Loucy (cell line): Measurements from ENCODE around the gene MAD1L1.

Experiments used
- H2AFZ ChIP-seq: fragments of 200-600 bp; sonication (generic); 2 replicates; pipeline ENCODE4 v1.6.0; 2016; ENCODE audit warnings: antibody characterized with exemption, mild to moderate bottlenecking, low read length, moderate library complexity
- H3F3A ChIP-seq: fragments of 200-600 bp; 2 replicates; pipeline ENCODE4 v1.6.0; 2016; ENCODE audit warnings: antibody characterized with exemption, low read depth, mild to moderate bottlenecking
- H3K27me3 ChIP-seq: fragments of 200-600 bp; sonication (generic); 2 replicates; pipeline ENCODE4 v1.6.1; 2014; ENCODE audit warnings: low read length, mild to moderate bottlenecking; ENCODE audit not compliant: insufficient read depth, poor library complexity, severe bottlenecking
- H3K36me3 ChIP-seq: fragments of 200-600 bp; sonication (generic); 2 replicates; pipeline ENCODE4 v1.6.1; 2016; ENCODE audit warnings: low read length; ENCODE audit not compliant: insufficient read depth
- H3K4me1 ChIP-seq: fragments of 200-600 bp; sonication (generic); 2 replicates; pipeline ENCODE4 v1.5.1; 2014; ENCODE audit warnings: low read length, mild to moderate bottlenecking; ENCODE audit not compliant: insufficient read depth, poor library complexity, severe bottlenecking
- H3K4me2 ChIP-seq: fragments of 200-600 bp; sonication (generic); 2 replicates; pipeline ENCODE4 v1.6.0; 2014; ENCODE audit warnings: antibody characterized with exemption, low read length, low read depth, mild to moderate bottlenecking; ENCODE audit not compliant: poor library complexity, severe bottlenecking
- H3K4me3 ChIP-seq: fragments of 200-600 bp; sonication (generic); 2 replicates; pipeline ENCODE4 v1.5.1; 2014; ENCODE audit warnings: low read length, mild to moderate bottlenecking, mixed read lengths; ENCODE audit not compliant: poor library complexity, severe bottlenecking
- H3K79me2 ChIP-seq: fragments of 200-600 bp; sonication (generic); 2 replicates; pipeline ENCODE4 v1.6.1; 2014; ENCODE audit warnings: low read length; ENCODE audit not compliant: insufficient read depth
- H3K9ac ChIP-seq: fragments of 200-600 bp; sonication (generic); 2 replicates; pipeline ENCODE4 v1.6.0; 2014; ENCODE audit warnings: mild to moderate bottlenecking, low read depth, low read length, moderate library complexity; ENCODE audit not compliant: poor library complexity, severe bottlenecking
- H3K9me2 ChIP-seq: fragments of 200-600 bp; sonication (generic); replicated peaks from 2 replicates; pipeline ENCODE4 v1.6.1; 2016; ENCODE audit warnings: low read depth, low read length, mixed read lengths
- H3K9me3 ChIP-seq: fragments of 200-600 bp; sonication (generic); 2 replicates; pipeline ENCODE4 v1.6.1; 2014; ENCODE audit warnings: mild to moderate bottlenecking, antibody characterized with exemption, low read length, low read depth; ENCODE audit not compliant: insufficient read depth
- H4K20me1 ChIP-seq: fragments of 200-600 bp; sonication (generic); 2 replicates; pipeline ENCODE4 v1.6.0; 2014; ENCODE audit warnings: antibody characterized with exemption, low read length, mild to moderate bottlenecking; ENCODE audit not compliant: insufficient read depth, poor library complexity, severe bottlenecking
- CTCF ChIP-seq: fragments of 200-600 bp; sonication (generic); conservative IDR thresholded peaks from 2 replicates; pipeline ENCODE4 v1.5.1; 2014; ENCODE audit warnings: mild to moderate bottlenecking, antibody characterized with exemption, low read length
- EZH2phosphoT487 ChIP-seq: fragments of 200-600 bp; IDR thresholded peaks from 2 replicates; pipeline ENCODE4 v1.6.1; 2018; ENCODE audit warnings: antibody characterized with exemption, mild to moderate bottlenecking, moderate library complexity, borderline replicate concordance

Gene MAD1L1

GRCh38 chr7:1916601-1916970, 316.2 kb downstream of the MAD1L1 start:
- no peak overlapping the region for H3K4me3 ChIP-seq
- H3K27me3 ChIP-seq = no peaks in the 10 kb centered on the region
- no peaks in the 10 kb centered on the region for H3K9me3 ChIP-seq
- H4K20me1 ChIP-seq = peaks cover 40% of the 10 kb centered on the region
- H3K4me1 ChIP-seq = peaks cover 20% of the 10 kb centered on the region
- no peak overlapping the region for H3K9ac ChIP-seq
- no peak overlapping the region for H3K4me2 ChIP-seq
- H2AFZ ChIP-seq = no peak overlapping the region
- no peaks in the 10 kb centered on the region for H3K9me2 ChIP-seq
- H3K79me2 ChIP-seq = peaks cover 67% of the 10 kb centered on the region
- peaks cover 38% of the 10 kb centered on the region; the same call in 1 of the 2 replicates for H3K36me3 ChIP-seq
- TF ChIP-seq CTCF (no peak), EZH2phosphoT487 (no peak)
- H3F3A ChIP-seq = no peaks in the 10 kb centered on the region

- Histone ChIP-seq H3F3A (no peaks in the 10 kb centered on the region), H3K9me3 (no peaks in the 10 kb centered on the region), H3K9ac (no peak overlapping the region), H2AFZ (no peak overlapping the region), H3K27me3 (no peaks in the 10 kb centered on the region), H3K4me1 (peaks cover 20% of the 10 kb centered on the region), H3K4me2 (no peak overlapping the region), H3K4me3 (no peak overlapping the region), H4K20me1 (peaks cover 40% of the 10 kb centered on the region), H3K79me2 (peaks cover 61% of the 10 kb centered on the region), H3K9me2 (no peaks in the 10 kb centered on the region), H3K36me3 (peaks cover 33% of the 10 kb centered on the region; the same call in 1 of the 2 replicates)
- TF ChIP-seq CTCF = no peak
- TF ChIP-seq EZH2phosphoT487 = no peak
Measured at GRCh38 chr7:1915956-1916600, 316.7 kb downstream of the MAD1L1 start.

GRCh38 chr7:1915326-1915725, 317.4 kb downstream of the MAD1L1 start:
- no peak for TF ChIP-seq CTCF
- no peak for TF ChIP-seq EZH2phosphoT487
- H3K4me3 ChIP-seq = no peak overlapping the region
- no peaks in the 10 kb centered on the region for H3F3A ChIP-seq
- H3K4me2 ChIP-seq = no peak overlapping the region
- H3K27me3 ChIP-seq = no peaks in the 10 kb centered on the region
- peaks cover 35% of the 10 kb centered on the region for H4K20me1 ChIP-seq
- H3K9me2 ChIP-seq = no peaks in the 10 kb centered on the region
- peaks cover 12% of the 10 kb centered on the region for H3K4me1 ChIP-seq
- no peak overlapping the region for H2AFZ ChIP-seq
- no peak overlapping the region for H3K9ac ChIP-seq
- H3K36me3 ChIP-seq = peaks cover 32% of the 10 kb centered on the region; the same call in 1 of the 2 replicates
- no peaks in the 10 kb centered on the region for H3K9me3 ChIP-seq
- peaks cover 57% of the 10 kb centered on the region for H3K79me2 ChIP-seq
